GM23248 (cell line): ENCODE data around the gene HDAC4. TPM values are rescaled to one million over a fixed set of nuclear protein-coding genes. Genes with fewer than 3 reads are reported as not detected.

Experiments
- DNase-seq: peaks from one replicate; pipeline ENCODE4 v3.0.0-alpha.2; 2015
- H2AFZ ChIP-seq: fragments of 200-600 bp; sonication (generic); 2 replicates; pipeline ENCODE4 v1.6.1; 2016; ENCODE audit warnings: antibody characterized with exemption
- H3F3A ChIP-seq: fragments of 200-600 bp; sonication (generic); 2 replicates; pipeline ENCODE4 v1.6.1; 2016; ENCODE audit warnings: mild to moderate bottlenecking, antibody characterized with exemption, mixed run types; ENCODE audit not compliant: insufficient read depth
- H3K27ac ChIP-seq: fragments of 200-600 bp; sonication (generic); 2 replicates; pipeline ENCODE4 v1.5.1; 2016; ENCODE audit warnings: mild to moderate bottlenecking
- H3K27me3 ChIP-seq: fragments of 200-600 bp; sonication (generic); replicated peaks from 2 replicates; pipeline ENCODE4 v1.6.1; 2016; ENCODE audit warnings: mild to moderate bottlenecking; ENCODE audit not compliant: insufficient read depth
- H3K36me3 ChIP-seq: fragments of 200-600 bp; sonication (generic); 2 replicates; pipeline ENCODE4 v1.6.1; 2016; ENCODE audit warnings: low read depth, mild to moderate bottlenecking
- H3K4me1 ChIP-seq: fragments of 200-600 bp; sonication (generic); 2 replicates; pipeline ENCODE4 v1.6.1; 2016; ENCODE audit warnings: mild to moderate bottlenecking; ENCODE audit not compliant: insufficient read depth
- H3K4me2 ChIP-seq: fragments of 200-600 bp; sonication (generic); one replicate; pipeline ENCODE4 v1.6.1; 2016; ENCODE audit warnings: mild to moderate bottlenecking; ENCODE audit not compliant: unreplicated experiment
- H3K4me3 ChIP-seq: fragments of 200-600 bp; sonication (generic); 2 replicates; pipeline ENCODE4 v1.5.1; 2016; ENCODE audit warnings: mild to moderate bottlenecking
- H3K79me2 ChIP-seq: fragments of 200-600 bp; sonication (generic); 2 replicates; pipeline ENCODE4 v1.6.1; 2016; ENCODE audit warnings: mild to moderate bottlenecking; ENCODE audit not compliant: insufficient read depth
- H3K9ac ChIP-seq: fragments of 200-600 bp; sonication (generic); 2 replicates; pipeline ENCODE4 v1.6.1; 2016; ENCODE audit warnings: mild to moderate bottlenecking
- H3K9me2 ChIP-seq: fragments of 200-600 bp; sonication (generic); 2 replicates; pipeline ENCODE4 v1.6.1; 2016; ENCODE audit warnings: mixed run types, mild to moderate bottlenecking, moderate library complexity; ENCODE audit not compliant: insufficient read depth
- H3K9me3 ChIP-seq: fragments of 200-600 bp; sonication (generic); one replicate; pipeline ENCODE4 v1.6.1; 2017; ENCODE audit warnings: low read depth
- H4K20me1 ChIP-seq: fragments of 200-600 bp; sonication (generic); 2 replicates; pipeline ENCODE4 v1.6.0; 2016; ENCODE audit not compliant: insufficient read depth
- EZH2 ChIP-seq: fragments of 200-600 bp; sonication (generic); IDR thresholded peaks from 2 replicates; pipeline ENCODE4 v1.6.1; 2018; ENCODE audit warnings: antibody characterized with exemption, mild to moderate bottlenecking; ENCODE audit not compliant: insufficient read depth, poor library complexity, severe bottlenecking
- EZH2phosphoT487 ChIP-seq: fragments of 200-600 bp; sonication (generic); IDR thresholded peaks from 2 replicates; pipeline ENCODE4 v1.6.1; 2018; ENCODE audit warnings: antibody characterized with exemption, moderate library complexity, mild to moderate bottlenecking, low read depth; ENCODE audit not compliant: insufficient read depth
- WGBS, 2 experiments: methylation state at CpG; one replicate each; pipeline ENCODE4 v1.1.6; 2015 to 2017; ENCODE audit warnings: low lambda C conversion rate in 2 of 2, low coverage in 1 of 2; ENCODE audit errors: missing lambda C conversion rate in 2 of 2; 5-methylcytosine and 5-hydroxymethylcytosine counted together
- in situ Hi-C: fragments of 300-500 bp; cut with MboI; formaldehyde crosslinking; loops from 2 replicates; pipeline ENCODE4 v1.15.0; 2020
- polyA plus RNA-seq: library from polyadenylated mRNA; unstranded; fragments of >200 nt; fragmentation: Nextera tagmentation; extraction: Ambion mirVana; gene quantifications from 2 replicates; pipeline ENCODE4 v1.2.1, GENCODE V29; 2016
- total RNA-seq: library from RNA; depleted of rRNA; stranded (reverse); fragments of >200 nt; shearing (Covaris generic); gene quantifications from 2 replicates; pipeline ENCODE4 v1.2.3, GENCODE V29; 2014

HDAC4 gene
- total and polyA plus RNA-seq, 2 experiments from 2014 or later = 2.1 to 6.3 TPM

- Histone ChIP-seq H3K4me3 (no peak overlapping the region), H2AFZ (no peak overlapping the region), H3K9me3 (no peaks in the 10 kb centered on the region), H4K20me1 (no peaks in the 10 kb centered on the region), H3K4me2 (no peak overlapping the region), H3K4me1 (no peaks in the 10 kb centered on the region), H3K36me3 (peaks cover 4% of the 10 kb centered on the region; the same call in 1 of the 2 replicates), H3K9me2 (no peaks in the 10 kb centered on the region), H3K9ac (no peak overlapping the region), H3K27ac (no peak overlapping the region), H3K79me2 (no peaks in the 10 kb centered on the region), H3K27me3 (no peaks in the 10 kb centered on the region), H3F3A (no peaks in the 10 kb centered on the region)
- TF ChIP-seq EZH2 (no peak), EZH2phosphoT487 (no peak)
- WGBS, 2 experiments = 90 to 92% methylated on average over 22 to 23 of the region's 23 CpGs
- no peak for DNase-seq
- in situ Hi-C loops = no loop called here
These were observed 260.3 kb downstream of the HDAC4 start for GRCh38 chr2:239140346-239141020.

DNA sequence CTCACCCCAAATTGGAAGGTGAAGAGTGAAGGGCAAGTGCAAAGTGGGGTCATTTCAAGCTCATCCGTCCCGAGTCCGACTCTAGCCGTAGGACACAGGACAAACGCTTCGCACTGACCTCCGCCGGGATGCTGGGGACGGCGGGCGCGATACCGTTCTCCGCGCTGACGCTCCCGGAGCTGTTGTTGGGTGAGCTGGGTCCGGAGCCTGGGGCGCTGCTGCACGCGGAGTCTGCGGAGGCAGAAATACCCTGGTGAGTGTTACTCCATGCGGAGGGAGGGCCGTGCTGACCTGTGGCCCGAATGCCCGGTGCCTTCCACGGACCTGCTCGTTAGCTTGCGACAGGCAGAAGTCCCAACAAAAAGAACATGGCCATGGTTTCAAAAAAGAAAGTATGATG is 261.3 kb downstream of the HDAC4 start:
- H3K27ac ChIP-seq = no peak overlapping the region
- H3K9me3 ChIP-seq = no peaks in the 10 kb centered on the region
- no peak overlapping the region for H3K9ac ChIP-seq
- no peak overlapping the region for H3K4me2 ChIP-seq
- no peak for DNase-seq
- in situ Hi-C loops = no loop called here
- no peaks in the 10 kb centered on the region for H3K9me2 ChIP-seq
- H3K79me2 ChIP-seq = no peaks in the 10 kb centered on the region
- no peaks in the 10 kb centered on the region for H3F3A ChIP-seq
- TF ChIP-seq EZH2phosphoT487 (no peak), EZH2 (no peak)
- no peak overlapping the region for H2AFZ ChIP-seq
- no peaks in the 10 kb centered on the region for H4K20me1 ChIP-seq
- WGBS, 2 experiments = 96% methylated on average over 29 of the region's 29 CpGs
- H3K4me3 ChIP-seq = no peak overlapping the region
- H3K36me3 ChIP-seq = peaks cover 4% of the 10 kb centered on the region; the same call in 1 of the 2 replicates
- no peaks in the 10 kb centered on the region for H3K4me1 ChIP-seq
- no peaks in the 10 kb centered on the region for H3K27me3 ChIP-seq

DNA sequence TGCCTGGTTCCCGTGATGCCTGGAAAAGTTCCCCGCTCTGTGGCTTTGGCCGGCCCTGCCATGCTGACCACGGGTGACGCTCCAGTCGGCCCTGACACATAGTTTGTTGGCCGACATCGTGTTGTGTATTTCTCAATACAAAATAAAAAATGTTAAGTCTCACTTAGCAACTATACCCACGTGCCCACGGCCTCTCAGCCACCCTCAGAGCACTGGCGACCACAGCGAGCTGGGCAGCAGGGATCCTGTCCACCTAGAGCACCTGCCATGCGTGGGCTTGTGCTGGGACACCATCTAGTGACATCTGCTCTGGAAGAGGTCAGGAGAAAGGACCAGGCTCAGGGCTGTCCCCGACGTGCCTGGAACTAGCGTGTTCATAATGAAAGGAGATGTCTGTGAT is 261.7 kb downstream of the HDAC4 start:
- H3K36me3 ChIP-seq = peaks cover 4% of the 10 kb centered on the region; the same call in 1 of the 2 replicates
- TF ChIP-seq EZH2 = no peak
- no peak for TF ChIP-seq EZH2phosphoT487
- no peaks in the 10 kb centered on the region for H3K4me1 ChIP-seq
- H4K20me1 ChIP-seq = no peaks in the 10 kb centered on the region
- WGBS, 2 experiments = 95 to 97% methylated on average over 16 of the region's 16 CpGs
- H3K9ac ChIP-seq = no peak overlapping the region
- in situ Hi-C loops = no loop called here
- H3K4me2 ChIP-seq = no peak overlapping the region
- H3K27me3 ChIP-seq = no peaks in the 10 kb centered on the region
- no peaks in the 10 kb centered on the region for H3K79me2 ChIP-seq
- H3K27ac ChIP-seq = no peak overlapping the region
- H2AFZ ChIP-seq = no peak overlapping the region
- no peak for DNase-seq
- H3K9me2 ChIP-seq = no peaks in the 10 kb centered on the region
- no peaks in the 10 kb centered on the region for H3K9me3 ChIP-seq
- H3K4me3 ChIP-seq = no peak overlapping the region
- H3F3A ChIP-seq = no peaks in the 10 kb centered on the region

- Histone ChIP-seq H2AFZ (no peak overlapping the region), H3K9me2 (no peaks in the 10 kb centered on the region), H3K4me2 (no peak overlapping the region), H3F3A (no peaks in the 10 kb centered on the region), H3K4me1 (no peaks in the 10 kb centered on the region), H3K4me3 (no peak overlapping the region), H3K9ac (no peak overlapping the region), H3K36me3 (peaks cover 6% of the 10 kb centered on the region; the same call in 1 of the 2 replicates), H3K79me2 (no peaks in the 10 kb centered on the region), H4K20me1 (no peaks in the 10 kb centered on the region), H3K27me3 (no peaks in the 10 kb centered on the region), H3K27ac (no peak overlapping the region), H3K9me3 (no peaks in the 10 kb centered on the region)
- TF ChIP-seq EZH2phosphoT487 = no peak
- no peak for TF ChIP-seq EZH2
- WGBS, 2 experiments = 83 to 89% methylated on average over 11 to 15 of the region's 15 CpGs
- DNase-seq = no peak
- in situ Hi-C loops = no loop called here
These were observed 262.2 kb downstream of the HDAC4 start for GRCh38 chr2:239138610-239139009.
